Gastrocnemius medialis (tissue), 4 donors: ENCODE measurements around the gene OPCML.

ENCODE experiments used
- POLR2A ChIP-seq, 2 donors: fragments of 450-650 bp; IDR thresholded peaks; one replicate each; pipeline ENCODE4 v1.6.1; 2017; ENCODE audit warnings: antibody characterized with exemption in 2 of 2, mild to moderate bottlenecking in 2 of 2, moderate library complexity in 2 of 2
- TF ChIP-seq, protein P1 (sequence below), 5 experiments: fragments of 450-650 bp in 3 of 5; fragments of 200-600 bp in 2 of 5; sonication (generic) in 2 of 5; IDR thresholded peaks in 4 of 5; conservative IDR thresholded peaks in 1 of 5; 1 replicate in 4 of 5; 2 replicates in 1 of 5; pipeline ENCODE4 v1.5.1; 2016 to 2019; ENCODE audit warnings: antibody characterized with exemption in 5 of 5, mild to moderate bottlenecking in 3 of 5, moderate library complexity in 3 of 5

DNA sequence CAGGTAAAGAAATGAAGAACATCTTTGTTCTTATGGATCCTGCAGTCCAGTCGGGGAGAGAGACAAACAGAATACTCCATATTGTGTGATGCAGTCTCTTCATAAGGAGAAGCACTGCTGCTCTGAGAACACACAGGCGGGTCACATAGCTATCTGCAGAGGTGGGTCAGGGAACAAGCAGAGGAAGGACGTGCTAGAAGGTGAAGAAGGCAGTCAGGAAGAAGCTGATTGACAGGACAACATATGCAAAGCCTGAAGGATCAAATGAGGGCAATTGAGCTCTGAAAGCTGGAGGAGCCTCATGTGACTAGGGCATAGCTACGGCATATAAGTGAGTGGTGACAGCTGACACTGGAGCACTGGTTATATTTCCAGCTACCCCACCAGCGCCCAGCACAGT is 122.5 kb downstream of the OPCML start:
- TF ChIP-seq POLR2A (IDR thresholded peaks at IDR 0.05), result no peak
- TF ChIP-seq, protein P1, sequence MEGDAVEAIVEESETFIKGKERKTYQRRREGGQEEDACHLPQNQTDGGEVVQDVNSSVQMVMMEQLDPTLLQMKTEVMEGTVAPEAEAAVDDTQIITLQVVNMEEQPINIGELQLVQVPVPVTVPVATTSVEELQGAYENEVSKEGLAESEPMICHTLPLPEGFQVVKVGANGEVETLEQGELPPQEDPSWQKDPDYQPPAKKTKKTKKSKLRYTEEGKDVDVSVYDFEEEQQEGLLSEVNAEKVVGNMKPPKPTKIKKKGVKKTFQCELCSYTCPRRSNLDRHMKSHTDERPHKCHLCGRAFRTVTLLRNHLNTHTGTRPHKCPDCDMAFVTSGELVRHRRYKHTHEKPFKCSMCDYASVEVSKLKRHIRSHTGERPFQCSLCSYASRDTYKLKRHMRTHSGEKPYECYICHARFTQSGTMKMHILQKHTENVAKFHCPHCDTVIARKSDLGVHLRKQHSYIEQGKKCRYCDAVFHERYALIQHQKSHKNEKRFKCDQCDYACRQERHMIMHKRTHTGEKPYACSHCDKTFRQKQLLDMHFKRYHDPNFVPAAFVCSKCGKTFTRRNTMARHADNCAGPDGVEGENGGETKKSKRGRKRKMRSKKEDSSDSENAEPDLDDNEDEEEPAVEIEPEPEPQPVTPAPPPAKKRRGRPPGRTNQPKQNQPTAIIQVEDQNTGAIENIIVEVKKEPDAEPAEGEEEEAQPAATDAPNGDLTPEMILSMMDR (IDR thresholded peaks at IDR 0.05 in 4 of 5, conservative IDR thresholded peaks at IDR 0.05 in 1 of 5), result no peak
